Inflammatory macrophage treated with lipopolysaccharide for 4 hours (primary cell): ENCODE results near the gene TSC2.
"Not testable (repeated sequence)": the region's sequence is repeated elsewhere in the genome, so short reads cannot be mapped to it uniquely, and the experiment has no call there.

Experiments
- DNase-seq: peaks from one replicate; pipeline ENCODE4 v3.0.0-alpha.2; 2020

Gene TSC2

DNA sequence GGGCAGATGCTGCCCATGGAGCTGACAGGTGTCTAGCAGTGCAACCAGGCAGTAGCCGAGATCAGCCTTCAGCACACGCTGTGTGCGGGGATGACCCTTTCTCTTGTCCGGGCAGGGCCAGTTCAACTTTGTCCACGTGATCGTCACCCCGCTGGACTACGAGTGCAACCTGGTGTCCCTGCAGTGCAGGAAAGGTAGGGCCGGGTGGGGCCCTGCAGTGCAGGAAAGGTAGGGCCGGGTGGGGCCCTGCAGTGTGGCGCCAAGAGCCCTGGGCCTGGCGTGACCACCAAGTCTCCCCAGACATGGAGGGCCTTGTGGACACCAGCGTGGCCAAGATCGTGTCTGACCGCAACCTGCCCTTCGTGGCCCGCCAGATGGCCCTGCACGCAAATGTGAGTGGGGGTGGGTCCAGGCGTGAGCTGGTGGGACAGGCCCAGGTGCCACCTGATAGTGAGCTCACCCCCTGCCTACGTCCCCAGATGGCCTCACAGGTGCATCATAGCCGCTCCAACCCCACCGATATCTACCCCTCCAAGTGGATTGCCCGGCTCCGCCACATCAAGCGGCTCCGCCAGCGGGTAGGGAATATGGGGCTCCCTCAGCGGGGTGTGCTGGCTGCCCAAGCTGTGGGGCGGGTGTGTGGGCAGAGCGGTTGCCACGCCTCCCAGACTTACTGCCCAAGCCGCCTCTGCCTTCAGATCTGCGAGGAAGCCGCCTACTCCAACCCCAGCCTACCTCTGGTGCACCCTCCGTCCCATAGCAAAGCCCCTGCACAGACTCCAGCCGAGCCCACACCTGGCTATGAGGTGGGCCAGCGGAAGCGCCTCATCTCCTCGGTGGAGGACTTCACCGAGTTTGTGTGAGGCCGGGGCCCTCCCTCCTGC, 40.2 kb downstream of the TSC2 start:
- DNase-seq, result no peak

DNA sequence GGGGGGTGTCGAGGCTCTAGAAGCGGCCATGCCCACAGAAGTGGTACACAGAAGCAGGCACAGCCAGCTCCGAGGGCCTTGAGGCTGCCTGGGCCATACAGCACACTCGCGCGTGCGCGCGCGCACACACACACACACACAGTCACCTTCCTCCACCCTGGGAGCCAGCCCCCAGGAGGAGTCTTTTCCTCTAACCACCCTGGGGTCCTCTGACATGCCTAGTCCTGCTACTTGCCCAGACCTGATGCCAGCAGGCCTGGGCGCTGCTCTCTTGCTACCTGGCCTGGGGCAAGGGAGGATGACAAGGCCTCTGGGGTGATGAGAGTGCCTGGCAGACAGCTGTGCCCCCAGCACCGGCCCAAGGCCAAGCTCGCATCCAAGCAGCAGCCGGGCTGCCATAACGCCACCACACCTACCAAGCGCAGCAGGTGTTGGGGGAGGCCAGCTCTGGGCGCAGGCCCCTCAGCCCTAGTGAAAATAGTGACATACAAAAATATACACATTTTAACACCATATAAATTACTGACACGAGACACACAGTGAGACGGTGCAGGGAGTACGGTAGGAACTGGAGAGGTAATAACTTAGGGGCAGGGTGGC, 41.1 kb downstream of the TSC2 start:
- DNase-seq, result no peak

- no peak for DNase-seq
Measured at GRCh38 chr16:2089706-2090480, 42.1 kb downstream of the TSC2 start.

DNA sequence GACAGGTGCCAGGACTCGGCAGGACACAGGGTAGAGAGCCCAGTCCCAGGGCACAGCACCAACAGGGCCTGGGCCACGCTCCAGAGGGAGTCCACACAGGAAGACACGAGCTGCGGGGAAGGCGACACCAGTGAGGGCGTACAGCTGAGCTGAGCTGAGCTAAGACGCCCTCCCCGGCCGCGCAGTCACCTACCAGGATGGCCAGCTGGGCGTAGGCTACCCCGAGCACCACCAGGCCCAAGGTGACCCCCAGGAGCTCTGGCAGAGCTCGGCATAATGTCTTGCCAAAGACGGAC, 42.6 kb downstream of the TSC2 start:
- no peak for DNase-seq

- no peak for DNase-seq
Measured at GRCh38 chr16:2090777-2091546, 43.2 kb downstream of the TSC2 start.

DNA sequence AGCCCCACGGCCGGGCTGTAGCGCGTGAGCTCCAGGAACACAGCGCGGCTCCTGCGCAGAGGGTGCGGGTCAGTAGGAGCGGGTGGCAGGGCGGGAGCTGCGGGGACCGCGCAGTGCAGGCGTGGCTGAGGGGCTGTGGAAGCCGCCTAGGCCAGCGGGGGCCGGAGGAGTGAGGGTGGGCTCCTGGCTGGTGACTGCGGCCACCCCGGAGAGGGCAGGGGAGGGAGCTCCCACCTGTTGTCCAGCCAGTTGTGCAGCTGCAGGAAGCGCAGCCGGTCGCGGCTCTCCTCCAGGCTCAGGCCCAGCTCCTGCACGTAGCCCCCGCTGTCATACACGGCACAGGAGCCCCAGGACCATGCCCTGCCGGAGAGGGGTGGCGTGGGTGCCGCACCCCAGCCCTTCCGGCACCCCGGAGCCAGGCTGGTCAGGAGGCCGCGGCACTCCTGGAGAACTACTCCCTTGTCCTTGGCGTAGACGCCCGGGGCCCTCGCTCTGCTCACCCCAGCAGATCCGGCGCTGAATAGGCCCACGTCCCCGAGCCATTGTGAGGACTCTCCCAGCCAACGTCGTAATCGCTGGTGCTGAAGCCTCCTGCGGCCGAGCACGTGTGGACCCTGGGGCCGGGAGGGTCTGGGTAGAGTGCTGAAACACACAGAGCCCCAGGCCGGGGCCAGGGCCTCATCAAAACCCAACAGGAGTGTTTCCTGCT, 43.9 kb downstream of the TSC2 start:
- DNase-seq, result no peak

DNA sequence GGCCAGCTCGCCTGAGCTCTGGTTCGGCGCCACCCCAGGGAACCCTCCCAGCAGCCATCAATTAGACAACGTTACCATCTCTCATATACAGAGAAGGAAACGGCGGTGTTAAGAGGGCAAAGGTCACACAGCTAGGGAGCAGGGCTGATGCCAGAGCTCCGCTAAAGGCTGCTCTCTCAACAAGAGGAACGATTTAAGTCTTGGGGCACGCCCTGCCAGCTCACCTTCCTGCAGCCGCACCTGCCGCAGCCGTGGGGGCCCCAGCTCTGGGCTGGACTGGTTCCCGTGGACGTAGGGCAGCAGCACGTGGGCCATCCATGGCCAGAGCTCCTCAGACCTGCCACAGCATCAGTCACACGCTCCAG, 44.5 kb downstream of the TSC2 start:
- no peak for DNase-seq

DNA sequence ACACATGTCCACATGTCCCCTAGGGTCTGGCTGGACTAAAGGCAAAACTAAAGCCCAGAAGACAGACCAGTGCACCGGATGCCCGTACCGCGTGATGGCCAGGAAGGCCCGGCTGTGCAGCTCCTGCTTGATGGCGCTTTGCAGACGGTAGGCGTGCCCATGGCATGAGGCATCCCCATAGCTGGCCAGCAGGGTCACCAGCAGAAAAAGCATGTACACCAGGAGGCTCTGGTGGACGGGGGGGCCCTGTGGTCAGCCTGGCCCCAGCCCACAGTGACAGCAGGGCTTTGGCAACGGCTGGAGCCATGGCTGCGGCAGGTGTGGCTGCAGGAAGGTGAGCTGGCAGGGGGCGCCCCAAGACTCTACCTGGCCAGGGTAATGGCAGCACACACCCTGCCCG, 45.1 kb downstream of the TSC2 start:
- no peak for DNase-seq

- no peak for DNase-seq
Measured at GRCh38 chr16:2093793-2094192, 46.0 kb downstream of the TSC2 start.

GRCh38 chr16:2095315-2095853, 47.6 kb downstream of the TSC2 start:
- no peak for DNase-seq

DNA sequence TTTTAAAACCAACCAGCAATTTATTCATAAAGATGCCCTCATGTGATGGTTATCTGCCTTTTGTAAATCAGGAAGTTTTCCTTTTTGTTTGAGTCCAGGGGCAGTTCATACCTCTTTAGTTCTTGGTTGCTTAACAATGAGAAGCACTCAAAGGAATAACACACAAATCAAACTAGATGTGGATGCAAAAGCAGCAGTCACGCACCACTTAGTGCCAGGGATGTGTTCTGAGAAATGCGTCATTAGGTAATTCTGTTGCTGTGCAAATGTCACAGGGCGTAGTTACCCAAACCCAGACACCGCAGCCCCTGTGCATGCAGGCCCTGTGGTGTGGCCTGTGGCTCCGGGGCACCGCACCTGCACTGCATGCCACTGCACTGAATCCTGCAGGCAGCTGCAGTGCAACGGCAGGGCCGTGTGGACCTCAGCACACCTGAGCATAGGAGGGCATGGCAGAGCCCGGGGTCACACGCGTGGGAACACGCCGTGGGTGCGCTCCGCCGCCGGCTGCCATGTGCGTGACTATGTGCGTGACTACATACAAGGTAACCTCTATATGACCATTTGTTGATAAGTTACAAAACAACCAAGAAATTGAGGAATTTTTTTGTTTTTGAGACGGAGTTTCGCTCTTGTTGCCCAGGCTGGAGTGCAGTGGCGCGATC, 48.3 kb downstream of the TSC2 start:
- DNase-seq, result no peak

DNA sequence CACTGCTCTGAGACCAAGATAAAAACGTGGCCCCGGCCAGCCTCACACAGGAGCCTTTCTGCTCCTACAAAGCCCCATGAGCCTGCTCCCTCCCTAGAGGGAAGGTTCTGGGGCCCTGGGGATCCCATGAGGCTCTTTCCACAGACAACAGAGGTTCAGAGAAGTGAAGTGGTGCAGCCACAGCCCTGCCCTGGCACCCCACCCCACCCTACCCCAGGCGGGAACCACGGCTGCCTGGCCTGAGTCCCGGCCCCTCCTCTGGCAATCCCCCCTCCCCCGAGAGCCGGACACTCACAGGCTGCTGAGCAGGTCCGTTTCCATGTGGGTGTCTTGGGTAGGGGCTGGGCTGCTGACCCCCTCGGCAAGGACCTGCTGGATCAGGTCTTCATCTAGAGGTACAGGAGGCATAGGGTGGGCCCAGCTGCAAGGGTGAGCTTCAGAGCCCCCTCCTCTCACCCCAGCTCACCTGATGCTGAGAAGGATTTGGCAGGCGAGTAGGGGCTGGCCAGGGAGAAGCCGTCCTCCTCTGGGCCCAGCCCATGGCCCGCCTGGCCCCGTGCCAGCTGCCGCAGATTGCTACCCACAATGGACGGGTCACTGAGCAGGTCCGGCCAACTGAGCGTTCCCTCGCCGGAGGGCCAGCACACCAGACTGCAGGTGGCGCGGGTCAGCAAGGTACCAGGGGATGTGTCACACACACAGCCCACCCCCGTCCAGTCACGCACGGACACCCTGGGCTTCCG, 49.2 kb downstream of the TSC2 start:
- DNase-seq, result no peak

DNA sequence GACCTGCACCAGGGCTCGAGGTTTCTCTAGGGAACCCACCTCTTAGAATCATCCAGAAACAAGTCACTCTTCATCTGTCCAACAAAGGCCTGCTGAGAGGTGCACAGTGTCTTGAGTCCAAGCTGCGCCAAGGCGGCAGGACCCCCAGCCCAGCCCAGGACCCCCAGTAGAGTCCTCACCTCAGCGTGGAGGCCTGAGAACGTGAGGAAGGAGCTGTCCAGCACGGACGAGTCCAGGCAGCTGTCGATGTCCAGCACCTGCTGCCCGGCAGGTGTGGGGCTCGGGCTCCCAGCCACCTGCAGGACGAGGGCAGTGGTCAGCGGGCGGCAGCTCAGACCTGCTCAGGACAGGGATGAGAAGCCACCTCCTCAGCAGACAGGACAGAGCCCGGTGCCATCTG, 49.9 kb downstream of the TSC2 start:
- DNase-seq, result not testable (repeated sequence)

DNA sequence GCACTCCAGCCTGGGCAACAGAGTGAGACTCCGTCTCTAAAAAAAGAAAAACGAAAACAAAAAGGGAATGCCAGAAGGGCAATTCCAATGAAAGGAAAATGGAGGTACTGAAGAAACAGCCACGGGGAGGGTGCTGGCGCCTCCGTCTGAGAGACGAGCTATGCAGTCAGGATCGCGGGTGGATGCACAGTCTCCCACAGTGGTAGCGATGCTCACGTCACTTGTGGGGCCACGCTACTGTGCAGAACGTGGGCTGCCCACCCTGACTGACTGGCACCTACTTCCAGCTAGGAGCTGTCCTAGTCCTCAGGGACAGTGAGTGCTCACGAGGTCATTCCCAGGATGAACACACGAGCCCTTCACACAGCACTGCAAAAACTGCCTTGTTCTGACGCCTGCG, 53.8 kb downstream of the TSC2 start:
- DNase-seq, result not testable (repeated sequence)

DNA sequence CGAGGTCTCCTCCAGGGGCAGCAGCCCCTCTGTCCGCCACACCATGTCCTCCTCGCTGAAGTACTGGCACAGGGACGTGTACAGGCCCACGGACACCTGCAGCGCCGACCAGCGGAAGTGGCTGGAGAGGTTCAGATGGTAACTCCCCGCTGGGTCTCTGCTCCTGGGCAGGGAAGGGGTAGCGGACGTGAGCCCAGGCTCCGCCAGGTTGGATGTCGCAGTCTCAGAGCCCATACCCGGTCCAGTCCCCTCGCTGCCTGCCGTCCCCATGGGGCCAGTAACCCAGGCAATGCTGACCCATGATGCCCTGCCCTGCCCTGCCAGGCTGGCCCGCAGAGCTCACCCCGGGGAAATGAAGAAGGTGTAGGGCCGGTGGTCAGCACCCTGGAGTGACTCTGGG, 54.7 kb downstream of the TSC2 start:
- DNase-seq, result no peak

- DNase-seq, result not testable (repeated sequence)
Measured at GRCh38 chr16:2104464-2104863, 56.7 kb downstream of the TSC2 start.

DNA sequence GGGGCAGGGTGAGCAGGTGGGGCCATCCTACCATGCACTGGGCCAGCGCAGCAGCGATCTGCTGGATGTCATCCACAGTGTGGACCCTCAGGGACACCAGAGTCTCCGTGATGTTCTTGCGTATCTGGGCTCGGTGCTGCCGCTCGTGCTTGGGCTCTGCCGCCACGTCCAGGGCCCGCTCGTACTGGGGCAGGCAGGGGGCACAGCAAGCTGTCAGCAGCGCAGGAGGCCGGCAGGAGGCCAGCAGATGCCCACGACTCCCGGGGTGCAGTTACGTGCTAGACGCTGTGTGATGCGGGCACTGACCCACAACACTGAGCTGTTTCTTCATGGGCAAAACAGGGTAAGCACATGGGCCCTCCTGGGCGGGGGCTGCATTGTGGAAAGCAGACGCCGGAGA, 57.5 kb downstream of the TSC2 start:
- DNase-seq, result not testable (repeated sequence)

GRCh38 chr16:2105769-2106168, 58.0 kb downstream of the TSC2 start:
- not testable (repeated sequence) for DNase-seq

GRCh38 chr16:2106211-2106610, 58.4 kb downstream of the TSC2 start:
- not testable (repeated sequence) for DNase-seq

DNA sequence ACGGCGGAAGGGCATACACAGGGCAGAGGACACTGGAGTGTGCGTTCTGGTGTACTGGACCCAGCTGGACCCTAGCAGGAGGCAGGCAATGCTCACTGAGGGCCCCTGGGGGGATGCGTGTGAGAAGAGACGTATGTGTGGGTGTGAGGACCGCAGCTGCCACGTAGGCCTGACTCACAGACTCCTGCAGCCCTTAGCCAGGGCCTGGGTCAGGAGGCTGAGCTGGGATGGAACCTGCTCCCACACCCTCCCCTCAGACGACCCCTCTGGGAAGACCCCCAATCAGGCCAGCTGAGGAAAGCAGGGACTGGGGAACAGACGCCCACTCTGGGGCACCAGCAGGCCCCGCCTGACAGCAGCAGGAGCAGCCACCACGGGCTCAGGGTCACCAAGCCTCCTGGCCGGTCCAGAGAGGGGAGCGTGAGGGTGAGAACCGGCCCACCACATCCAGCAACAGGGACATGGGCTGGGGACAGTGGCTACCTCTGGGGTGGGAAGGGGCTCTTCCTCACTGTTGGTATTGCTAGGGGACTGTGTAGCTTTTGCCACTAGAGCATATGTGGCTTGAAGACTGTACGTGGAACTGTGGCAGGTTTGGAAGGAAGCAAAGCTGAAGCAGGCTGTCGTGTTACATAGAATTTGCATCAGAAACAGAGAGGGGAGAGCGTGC, 59.5 kb downstream of the TSC2 start:
- DNase-seq, result not testable (repeated sequence)

GRCh38 chr16:2107791-2108125, 60.0 kb downstream of the TSC2 start:
- DNase-seq, result not testable (repeated sequence)
